A673 (cell line): ENCODE results near the gene LIPH. TPM values are rescaled to one million over a fixed set of nuclear protein-coding genes. Genes with fewer than 3 reads are reported as not detected.
A peak's percentile ranks its signal among the peaks of the same experiment; 100 is the strongest.

ENCODE experiments used
- BruUV-seq: library from RNA; stranded (reverse); fragments of 400-500 nt; replicated peaks from 2 replicates; lab custom pipeline; 2021; lab: Mats Ljungman, UMichigan
- CTCF ChIA-PET: fragments of 300-600 bp; sonication (Branson Sonifier 250); formaldehyde crosslinking; loops from one replicate; lab custom pipeline; 2022; ENCODE audit warnings: antibody characterized with exemption; lab: Charles Lee
- POLR2A ChIA-PET: fragments of 300-600 bp; sonication (Branson Sonifier 250); formaldehyde crosslinking; loops from one replicate; lab custom pipeline; 2022; ENCODE audit warnings: antibody characterized with exemption; ENCODE audit not compliant: low non-redundant PET; lab: Charles Lee
- DNase-seq: peaks from one replicate; pipeline ENCODE4 v3.0.0-alpha.2; 2015; ENCODE audit warnings: low spot score
- H3K27ac ChIP-seq: fragments of 200-600 bp; sonication (generic); 2 replicates; pipeline ENCODE4 v1.5.1; 2016; ENCODE audit warnings: mixed run types, low read depth, mild to moderate bottlenecking, mixed read lengths, antibody characterized with exemption, low read length; ENCODE audit not compliant: poor library complexity, severe bottlenecking
- H3K27me3 ChIP-seq: fragments of 200-600 bp; sonication (generic); replicated peaks from 2 replicates; pipeline ENCODE4 v1.6.1; 2017; ENCODE audit warnings: mixed run types, low read depth, mild to moderate bottlenecking, mixed read lengths, antibody characterized with exemption, low read length; ENCODE audit not compliant: insufficient read depth, poor library complexity
- H3K36me3 ChIP-seq: fragments of 200-600 bp; sonication (generic); 2 replicates; pipeline ENCODE4 v1.6.1; 2016; ENCODE audit warnings: mixed run types, mild to moderate bottlenecking, mixed read lengths, antibody characterized with exemption, low read length; ENCODE audit not compliant: insufficient read depth, poor library complexity, severe bottlenecking
- H3K4me1 ChIP-seq: fragments of 200-600 bp; sonication (generic); 2 replicates; pipeline ENCODE4 v1.6.1; 2017; ENCODE audit warnings: mixed run types, mild to moderate bottlenecking, mixed read lengths, antibody characterized with exemption, low read length; ENCODE audit not compliant: insufficient read depth, poor library complexity, severe bottlenecking
- H3K4me3 ChIP-seq: fragments of 200-600 bp; sonication (generic); 2 replicates; pipeline ENCODE4 v1.5.1; 2016; ENCODE audit warnings: low read depth, mixed run types, mild to moderate bottlenecking, mixed read lengths, low read length; ENCODE audit not compliant: poor library complexity, severe bottlenecking
- H3K9me3 ChIP-seq: fragments of 200-600 bp; sonication (generic); 2 replicates; pipeline ENCODE4 v1.6.1; 2016; ENCODE audit warnings: mixed run types, low read depth, mild to moderate bottlenecking, mixed read lengths, antibody characterized with exemption, low read length; ENCODE audit not compliant: poor library complexity, severe bottlenecking
- CTCF ChIP-seq: fragments of 300-800, 200-600 bp; sonication (generic); conservative IDR thresholded peaks from 2 replicates; pipeline ENCODE4 v1.5.1; 2017; ENCODE audit warnings: low read depth, mild to moderate bottlenecking, antibody characterized with exemption, low read length, moderate library complexity, mixed read lengths
- EZH2 ChIP-seq: fragments of 200-600 bp; sonication (generic); IDR thresholded peaks from 2 replicates; pipeline ENCODE4 v1.6.1; 2017; ENCODE audit warnings: borderline replicate concordance, low read depth, mild to moderate bottlenecking, mixed read lengths, antibody characterized with exemption, low read length; ENCODE audit not compliant: poor library complexity, severe bottlenecking
- intact Hi-C: fragments of 100-400 bp; cut with micrococcal nuclease; formaldehyde crosslinking; loops from one replicate; pipeline ENCODE4 v1.10.0; 2022; ENCODE audit not compliant: unreplicated experiment
- total RNA-seq: library from RNA; stranded (reverse); gene quantifications from 2 replicates; pipeline ENCODE4 v1.2.3, GENCODE V29; 2021

The LIPH gene
- total RNA-seq, 1 experiment from 2014 or later, result 12.1 TPM

GRCh38 chr3:185586686-185587039 lies 34.3 kb upstream of the LIPH start:
- intact Hi-C loops, result no loop called here
- Histone ChIP-seq H3K27me3 (no peaks in the 10 kb centered on the region), H3K4me1 (peaks cover 13% of the 10 kb centered on the region), H3K36me3 (peaks cover 3% of the 10 kb centered on the region), H3K27ac (peak overlapping the region; percentile 91), H3K4me3 (peak overlapping the region; percentile 94), H3K9me3 (no peaks in the 10 kb centered on the region)
- ChIA-PET CTCF (interaction anchor here (0.5 to 1.0 kb wide), 5 partner anchors 11 to 954 kb away, joined by 3 to 8 read pairs (median 4); no protein-coding TSS in a partner anchor), POLR2A (interaction anchor here (0.6 kb wide), 2 partner anchors 33 to 127 kb away, joined by 3 read pairs; no protein-coding TSS in a partner anchor)
- no peak for DNase-seq
- no peak for TF ChIP-seq EZH2
- TF ChIP-seq CTCF, result no peak
- TSS peak; percentile 70 for BruUV-seq

DNA sequence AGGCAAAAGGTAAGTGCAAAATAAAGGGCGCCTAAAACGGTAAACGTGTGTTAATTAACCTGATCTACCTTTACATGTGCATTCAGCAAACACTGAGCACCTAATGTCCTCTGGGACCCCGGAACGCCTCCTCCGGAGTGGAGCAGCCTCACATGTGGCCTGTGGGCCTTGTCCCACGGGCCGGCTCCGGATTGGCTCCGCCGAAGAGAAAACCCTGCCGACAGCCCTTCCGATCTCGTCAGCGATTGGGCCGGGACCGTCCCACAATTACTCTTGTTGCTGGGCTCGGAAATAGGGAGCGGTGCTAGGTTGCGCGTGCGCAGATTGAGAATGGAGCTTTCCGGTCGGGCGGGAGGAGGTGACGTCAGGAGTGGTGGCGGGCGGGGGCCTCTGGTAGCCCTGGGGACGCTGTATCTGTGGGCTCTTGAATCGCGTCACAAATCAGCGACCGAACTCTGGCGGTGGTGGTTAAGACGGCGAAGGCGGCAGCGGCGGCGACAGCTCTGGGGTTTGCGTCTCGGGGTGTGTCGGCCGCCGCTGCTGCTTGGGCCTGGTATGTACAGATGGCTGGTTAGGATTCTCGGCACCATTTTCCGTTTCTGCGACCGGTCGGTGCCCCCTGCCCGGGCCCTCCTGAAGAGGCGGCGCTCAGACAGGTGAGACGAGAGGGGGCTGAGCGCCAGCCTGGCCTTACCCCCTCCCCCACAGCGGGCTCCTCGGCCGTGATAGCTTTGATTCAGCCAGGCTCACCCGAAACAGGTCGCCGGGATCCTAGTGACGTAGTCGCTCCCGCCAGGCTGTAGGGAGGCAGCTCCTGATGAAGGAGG lies 33.7 kb upstream of the LIPH start, which contains the start of gene SENP2:
Gene SENP2 (plus strand): TSS at position 437 of the 827 bp plus-strand sequence. CDS start 119 bp downstream, at position 556.
- no peaks in the 10 kb centered on the region for H3K27me3 ChIP-seq
- no peak for TF ChIP-seq EZH2
- TF ChIP-seq CTCF, result no peak
- peaks cover 13% of the 10 kb centered on the region for H3K4me1 ChIP-seq
- intact Hi-C loops, result no loop called here
- H3K36me3 ChIP-seq, result no peaks in the 10 kb centered on the region
- H3K27ac ChIP-seq, result peak within 1 kb of the TSS; percentile 91
- no TSS peak for BruUV-seq
- H3K4me3 ChIP-seq, result peak within 1 kb of the TSS; percentile 94
- DNase-seq, result peak; percentile 99
- no peaks in the 10 kb centered on the region for H3K9me3 ChIP-seq
- ChIA-PET POLR2A (interaction anchor here (0.6 kb wide), 3 partner anchors 32 to 151 kb away, joined by 3 to 5 read pairs (median 3); no protein-coding TSS in a partner anchor), CTCF (interaction anchor here (0.5 to 1.0 kb wide), 5 partner anchors 11 to 955 kb away, joined by 3 to 8 read pairs (median 4); no protein-coding TSS in a partner anchor)

DNA sequence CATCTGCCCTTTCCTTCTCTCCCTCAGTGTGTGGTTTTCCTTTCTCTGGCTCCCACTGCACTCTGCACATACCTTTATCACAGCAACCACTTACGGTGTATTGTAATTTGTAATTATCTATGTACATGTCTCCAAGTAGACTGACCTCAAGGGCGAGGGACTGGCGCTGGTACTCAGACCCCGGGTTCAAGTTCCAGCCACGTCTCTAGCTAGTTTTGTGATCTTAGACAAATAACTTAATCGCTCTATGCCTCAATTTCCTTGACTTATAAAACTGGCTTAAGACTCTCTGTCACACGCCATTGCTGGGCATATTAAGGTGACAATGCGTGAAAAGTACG lies 33.1 kb upstream of the LIPH start:
- Histone ChIP-seq H3K9me3 (no peaks in the 10 kb centered on the region), H3K36me3 (no peaks in the 10 kb centered on the region), H3K4me1 (peaks cover 13% of the 10 kb centered on the region), H3K4me3 (peak overlapping the region; percentile 94), H3K27ac (peak overlapping the region; percentile 91), H3K27me3 (no peaks in the 10 kb centered on the region)
- ChIA-PET POLR2A (interaction anchor here (0.6 kb wide), 2 partner anchors 45 to 150 kb away, joined by 3 to 5 read pairs; no protein-coding TSS in a partner anchor), CTCF (interaction anchor here (1.0 kb wide), 2 partner anchors 10 to 26 kb away, joined by 5 to 8 read pairs; no protein-coding TSS in a partner anchor)
- TF ChIP-seq CTCF (no peak), EZH2 (no peak)
- DNase-seq, result no peak
- BruUV-seq, result no TSS peak
- intact Hi-C loops, result no loop called here
